Activated naive CD4-positive, alpha-beta T cell treated with anti-CD3 and anti-CD28 coated beads for 36 hours (primary cell): Measurements from ENCODE around the gene CYP2R1. TPM values are rescaled to one million over a fixed set of nuclear protein-coding genes. Genes with fewer than 3 reads are reported as not detected.

Source experiments
- CTCF ChIA-PET: fragments of 350-600 bp; sonication (Branson Sonifier 250); formaldehyde crosslinking; loops from one replicate; lab custom pipeline; 2021; ENCODE audit warnings: antibody characterized with exemption; lab: Charles Lee
- DNase-seq: peaks from one replicate; pipeline ENCODE4 v3.0.0-alpha.2; 2020
- H3K27ac Mint-ChIP-seq: one replicate; pipeline ENCODE4 v1.8.0; 2021; ENCODE audit warnings: mild to moderate bottlenecking, mixed read lengths
- H3K27me3 Mint-ChIP-seq: one replicate; pipeline ENCODE4 v1.8.0; 2021; ENCODE audit warnings: low read depth, mixed read lengths
- H3K36me3 Mint-ChIP-seq: one replicate; pipeline ENCODE4 v1.8.0; 2021; ENCODE audit warnings: low read depth, mixed read lengths
- H3K4me1 Mint-ChIP-seq: one replicate; pipeline ENCODE4 v1.8.0; 2021; ENCODE audit warnings: low read depth, mixed read lengths
- H3K4me3 Mint-ChIP-seq: one replicate; pipeline ENCODE4 v1.8.0; 2021; ENCODE audit warnings: mild to moderate bottlenecking, moderate library complexity, mixed read lengths
- H3K9me3 Mint-ChIP-seq: one replicate; pipeline ENCODE4 v1.8.0; 2021; ENCODE audit warnings: mixed read lengths
- intact Hi-C: fragments of 100-400 bp; cut with micrococcal nuclease; formaldehyde crosslinking; loops from one replicate; pipeline ENCODE4 v1.15.1; 2023
- total RNA-seq, 2 experiments: library from RNA; stranded (reverse); gene quantifications; one replicate each; pipeline ENCODE4 v1.2.3, GENCODE V29; 2021

CYP2R1 gene
- total RNA-seq, 2 experiments from 2014 or later, result 12.0 to 12.6 TPM

- DNase-seq, result no peak
- Mint-ChIP-seq H3K4me1 (peaks cover 27% of the 10 kb centered on the region), H3K9me3 (peaks cover 11% of the 10 kb centered on the region), H3K36me3 (peaks cover 37% of the 10 kb centered on the region), H3K27ac (no peak overlapping the region), H3K4me3 (no peak overlapping the region), H3K27me3 (no peaks in the 10 kb centered on the region)
- CTCF ChIA-PET, result interaction anchor here (0.7 to 1.7 kb wide), 2 partner anchors 47 to 50 kb away, joined by 3 to 5 read pairs; no protein-coding TSS in a partner anchor
- intact Hi-C loops, result no loop called here
These were observed 34.4 kb downstream of the CYP2R1 start for GRCh38 chr11:14857621-14858020.

- CTCF ChIA-PET, result interaction anchor here (1.2 kb wide), 1 partner anchor 51 kb away, joined by 3 read pairs; no protein-coding TSS in a partner anchor
- no peak for DNase-seq
- no peak overlapping the region for H3K27ac Mint-ChIP-seq
- H3K9me3 Mint-ChIP-seq, result peaks cover 11% of the 10 kb centered on the region
- intact Hi-C loops, result no loop called here
- H3K27me3 Mint-ChIP-seq, result no peaks in the 10 kb centered on the region
- H3K4me1 Mint-ChIP-seq, result peaks cover 33% of the 10 kb centered on the region
- H3K36me3 Mint-ChIP-seq, result peaks cover 31% of the 10 kb centered on the region
- H3K4me3 Mint-ChIP-seq, result no peak overlapping the region
These were observed 36.1 kb downstream of the CYP2R1 start for GRCh38 chr11:14855890-14856289.

GRCh38 chr11:14854057-14854456, 38.0 kb downstream of the CYP2R1 start:
- intact Hi-C loops, result no loop called here
- H3K27ac Mint-ChIP-seq, result no peak overlapping the region
- peaks cover 34% of the 10 kb centered on the region for H3K4me1 Mint-ChIP-seq
- CTCF ChIA-PET, result interaction anchor here (0.6 kb wide), 1 partner anchor 354 kb away, joined by 6 read pairs; no protein-coding TSS in a partner anchor
- H3K36me3 Mint-ChIP-seq, result peaks cover 34% of the 10 kb centered on the region
- no peak for DNase-seq
- peaks cover 11% of the 10 kb centered on the region for H3K9me3 Mint-ChIP-seq
- H3K27me3 Mint-ChIP-seq, result no peaks in the 10 kb centered on the region
- H3K4me3 Mint-ChIP-seq, result no peak overlapping the region

GRCh38 chr11:14852571-14853177, 39.4 kb downstream of the CYP2R1 start:
- H3K4me3 Mint-ChIP-seq, result peak overlapping the region; percentile 30
- no peaks in the 10 kb centered on the region for H3K27me3 Mint-ChIP-seq
- peaks cover 31% of the 10 kb centered on the region for H3K4me1 Mint-ChIP-seq
- DNase-seq, result peak; percentile 57
- H3K9me3 Mint-ChIP-seq, result peaks cover 11% of the 10 kb centered on the region
- CTCF ChIA-PET, result interaction anchor here (0.6 kb wide), 1 partner anchor 15 kb away, joined by 4 read pairs; no protein-coding TSS in a partner anchor
- peak overlapping the region; percentile 80 for H3K27ac Mint-ChIP-seq
- peaks cover 31% of the 10 kb centered on the region for H3K36me3 Mint-ChIP-seq
- intact Hi-C loops, result no loop called here

GRCh38 chr11:14842002-14842401, 50.0 kb downstream of the CYP2R1 start:
- Mint-ChIP-seq H3K27me3 (no peaks in the 10 kb centered on the region), H3K27ac (no peak overlapping the region), H3K4me3 (no peak overlapping the region), H3K36me3 (peaks cover 34% of the 10 kb centered on the region), H3K9me3 (no peaks in the 10 kb centered on the region), H3K4me1 (no peaks in the 10 kb centered on the region)
- no peak for DNase-seq
- CTCF ChIA-PET, result no interaction called here
- intact Hi-C loops, result no loop called here

- Mint-ChIP-seq H3K4me1 (peaks cover 3% of the 10 kb centered on the region), H3K36me3 (peaks cover 32% of the 10 kb centered on the region), H3K27me3 (no peaks in the 10 kb centered on the region), H3K9me3 (no peaks in the 10 kb centered on the region), H3K27ac (no peak overlapping the region), H3K4me3 (no peak overlapping the region)
- no peak for DNase-seq
- intact Hi-C loops, result no loop called here
- CTCF ChIA-PET, result interaction anchor here (0.6 kb wide), 1 partner anchor 152 kb away, joined by 3 read pairs; no protein-coding TSS in a partner anchor
These were observed 56.2 kb downstream of the CYP2R1 start for GRCh38 chr11:14835496-14836492.

Other genes with a start within 250 kb of the CYP2R1 start
- 10 to 100 TPM; 16.5 to 17.4 TPM for gene PDE3B, start 248.4 kb downstream of the CYP2R1 start, total RNA-seq
- not detected for gene CALCA, start 80.1 kb upstream of the CYP2R1 start, total RNA-seq
- 10 to 100 TPM; 12.1 to 12.5 TPM for gene CALCB, start 181.4 kb upstream of the CYP2R1 start, total RNA-seq
- gene INSC, start 222.7 kb upstream of the CYP2R1 start, total RNA-seq, result 1 to 10 TPM; 1.0 TPM